Muscle of leg (tissue), 11 donors: ENCODE data around the gene ACKR2. TPM values are rescaled to one million over a fixed set of nuclear protein-coding genes. Genes with fewer than 3 reads are reported as not detected.
"Not testable (repeated sequence)": the region's sequence is repeated elsewhere in the genome, so short reads cannot be mapped to it uniquely, and the experiment has no call there.

Experiments used
- DNase-seq: peaks from one replicate; pipeline ENCODE4 v3.0.0; 2013
- H3K27ac ChIP-seq: one replicate; pipeline ENCODE4 v1.5.1; 2013; ENCODE audit warnings: mild to moderate bottlenecking, low read length, control low read depth
- H3K27me3 ChIP-seq: one replicate; pipeline ENCODE4 v1.6.1; 2013; ENCODE audit warnings: low read length; ENCODE audit not compliant: control insufficient read depth, insufficient read depth
- H3K36me3 ChIP-seq: one replicate; pipeline ENCODE4 v1.6.1; 2013; ENCODE audit warnings: low read length; ENCODE audit not compliant: control insufficient read depth, insufficient read depth
- H3K4me1 ChIP-seq: one replicate; pipeline ENCODE4 v1.6.1; 2013; ENCODE audit warnings: low read length; ENCODE audit not compliant: control insufficient read depth, insufficient read depth
- H3K4me3 ChIP-seq: one replicate; pipeline ENCODE4 v1.5.1; 2013; ENCODE audit warnings: low read length, control low read depth
- H3K9me3 ChIP-seq: replicated peaks from 2 replicates; pipeline ENCODE4 v1.6.1; 2013; ENCODE audit warnings: low read depth, low read length; ENCODE audit not compliant: control insufficient read depth
- WGBS: methylation state at CpG from one replicate; pipeline ENCODE4 v1.1.5; 2013; ENCODE audit warnings: missing lambda C conversion rate; ENCODE audit not compliant: insufficient coverage; 5-methylcytosine and 5-hydroxymethylcytosine counted together
- polyA plus RNA-seq, 8 donors: library from polyadenylated mRNA; unstranded; fragments of 120-200 nt; gene quantifications; one replicate each; pipeline versions ENCODE4 v1.2.1 to v1.2.3, GENCODE V29; 2013; ENCODE audit warnings: inconsistent platforms in 1 of 8, low replicate concordance in 1 of 8; ENCODE audit not compliant: insufficient read length in 8 of 8, insufficient read depth in 1 of 8
- total RNA-seq: library from RNA; stranded (reverse); fragments of 120-200 nt; gene quantifications from one replicate; pipeline ENCODE4 v1.2.4, GENCODE V29; 2013

Gene ACKR2
- total and polyA plus RNA-seq, 9 donors, result 0.26 to 0.69 (median 0.53) TPM

DNA sequence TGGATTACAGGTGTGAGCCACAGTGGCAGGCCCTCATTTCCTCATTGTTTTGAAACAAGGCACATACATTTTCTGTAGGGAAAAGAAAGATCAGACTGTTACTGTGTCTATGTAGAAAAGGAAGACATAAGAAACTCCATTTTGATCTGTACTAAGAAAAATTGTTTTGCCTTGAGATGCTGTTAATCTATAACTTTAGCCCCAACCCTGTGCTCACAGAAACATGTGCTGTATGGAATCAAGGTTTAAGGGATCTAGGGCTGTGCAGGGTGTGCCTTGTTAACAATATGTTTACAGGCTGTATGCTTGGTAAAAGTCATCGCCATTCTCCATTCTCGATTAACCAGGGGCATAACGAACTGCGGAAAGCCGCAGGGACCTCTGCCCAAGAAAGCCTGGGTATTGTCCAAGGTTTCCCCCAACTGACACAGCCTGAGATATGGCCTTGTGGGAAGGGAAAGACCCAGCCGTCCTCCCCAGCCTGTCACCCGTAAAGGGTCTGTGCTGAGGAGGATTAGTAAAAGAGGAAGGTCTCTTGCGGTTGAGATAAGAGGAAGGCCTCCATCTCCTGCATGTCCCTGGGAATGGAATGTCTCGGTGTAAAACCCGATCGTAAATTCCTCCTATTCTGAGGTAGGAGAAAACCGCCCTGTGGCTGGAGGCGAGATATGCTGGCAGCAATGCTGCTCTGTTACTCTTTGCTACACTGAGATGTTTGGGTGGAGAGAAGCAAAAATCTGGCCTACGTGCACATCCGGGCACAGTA is 2.1 kb downstream of the ACKR2 start:
- H3K4me3 ChIP-seq, H3K9me3 ChIP-seq, DNase-seq, H3K36me3 ChIP-seq, H3K27ac ChIP-seq, H3K27me3 ChIP-seq, H3K4me1 ChIP-seq: not testable (repeated sequence)
- 33% methylated on average over 6 of the region's 15 CpGs for WGBS

DNA sequence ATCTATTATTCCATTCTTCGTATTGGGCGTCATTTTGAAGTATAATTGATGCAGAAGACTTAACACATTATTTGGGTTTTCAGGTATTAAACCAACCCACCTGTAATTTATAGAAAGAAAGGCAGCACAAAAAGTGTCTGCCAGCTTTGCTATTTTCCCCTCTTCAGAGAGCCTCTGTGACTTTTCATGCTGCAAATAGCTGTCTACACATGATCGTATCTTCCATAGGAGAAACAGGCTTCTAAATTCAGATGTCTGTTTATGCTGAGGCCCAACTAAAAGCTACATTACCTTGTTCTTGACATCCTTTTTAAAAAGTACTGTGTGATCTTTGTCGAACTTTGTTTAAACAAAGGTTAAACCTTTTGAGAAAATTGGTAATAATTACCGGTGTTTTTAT is 5.0 kb downstream of the ACKR2 start:
- Histone ChIP-seq H3K36me3 (no peaks in the 10 kb centered on the region), H3K4me3 (no peak overlapping the region), H3K9me3 (no peaks in the 10 kb centered on the region), H3K4me1 (no peaks in the 10 kb centered on the region), H3K27ac (no peak overlapping the region), H3K27me3 (no peaks in the 10 kb centered on the region)
- WGBS, result no CpG with 5 or more reads among the region's 5 CpGs
- DNase-seq, result no peak

- DNase-seq, result no peak
- Histone ChIP-seq H3K27ac (no peak overlapping the region), H3K4me1 (no peaks in the 10 kb centered on the region), H3K9me3 (no peaks in the 10 kb centered on the region), H3K4me3 (no peak overlapping the region), H3K27me3 (no peaks in the 10 kb centered on the region), H3K36me3 (no peaks in the 10 kb centered on the region)
- 100% methylated on average over 1 of the region's 2 CpGs for WGBS
Observed at GRCh38 chr3:42814914-42815507, 5.8 kb downstream of the ACKR2 start.

DNA sequence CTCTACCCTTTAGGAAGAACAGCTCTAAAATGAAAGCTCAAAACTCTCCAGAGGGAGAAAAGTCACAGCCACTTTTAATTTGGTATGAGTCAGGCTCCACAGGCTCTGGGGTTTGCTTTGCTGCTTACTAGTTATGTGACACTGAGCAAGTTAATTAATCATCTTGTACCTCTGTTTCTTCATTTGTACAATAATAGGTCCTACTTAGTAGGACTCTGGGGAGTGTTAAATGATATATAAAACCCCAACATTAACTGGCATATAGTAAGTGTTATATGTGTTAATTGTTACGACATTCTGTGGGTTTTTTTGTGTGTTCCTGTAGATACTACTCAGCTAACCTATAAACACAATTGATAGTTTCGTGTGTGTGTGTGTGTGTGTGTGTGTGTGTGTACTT is 6.6 kb downstream of the ACKR2 start:
- no CpG with 5 or more reads among the region's 2 CpGs for WGBS
- no peak overlapping the region for H3K4me3 ChIP-seq

GRCh38 chr3:42819351-42819965 is 10.2 kb downstream of the ACKR2 start:
- Histone ChIP-seq H3K27ac (no peak overlapping the region), H3K27me3 (no peaks in the 10 kb centered on the region), H3K4me1 (no peaks in the 10 kb centered on the region), H3K4me3 (no peak overlapping the region), H3K36me3 (no peaks in the 10 kb centered on the region), H3K9me3 (no peaks in the 10 kb centered on the region)
- no peak for DNase-seq
- WGBS, result 14% methylated on average over 1 of the region's 2 CpGs

More for the DNA sequence above, 6.6 kb downstream of the ACKR2 start:
- no peak for DNase-seq
- no peak overlapping the region for H3K27ac ChIP-seq
- no peaks in the 10 kb centered on the region for H3K27me3 ChIP-seq
- no peaks in the 10 kb centered on the region for H3K9me3 ChIP-seq
- H3K36me3 ChIP-seq, result no peaks in the 10 kb centered on the region
- H3K4me1 ChIP-seq, result no peaks in the 10 kb centered on the region

GRCh38 chr3:42820746-42821051 is 11.5 kb downstream of the ACKR2 start:
- Histone ChIP-seq H3K36me3 (no peaks in the 10 kb centered on the region), H3K4me3 (no peak overlapping the region), H3K9me3 (no peaks in the 10 kb centered on the region), H3K4me1 (no peaks in the 10 kb centered on the region), H3K27ac (no peak overlapping the region), H3K27me3 (no peaks in the 10 kb centered on the region)
- no peak for DNase-seq
- WGBS, result 83% methylated on average over 6 of the region's 6 CpGs

- no peaks in the 10 kb centered on the region for H3K36me3 ChIP-seq
- H3K9me3 ChIP-seq, result no peaks in the 10 kb centered on the region
- H3K4me3 ChIP-seq, result no peak overlapping the region
- H3K27ac ChIP-seq, result no peak overlapping the region
- H3K4me1 ChIP-seq, result no peaks in the 10 kb centered on the region
- DNase-seq, result no peak
- H3K27me3 ChIP-seq, result no peaks in the 10 kb centered on the region
- WGBS, result 93% methylated on average over 2 of the region's 3 CpGs
Observed at GRCh38 chr3:42822828-42823227, 13.6 kb downstream of the ACKR2 start.

- no peak for DNase-seq
- no peaks in the 10 kb centered on the region for H3K27me3 ChIP-seq
- no peaks in the 10 kb centered on the region for H3K36me3 ChIP-seq
- no peak overlapping the region for H3K27ac ChIP-seq
- no peak overlapping the region for H3K4me3 ChIP-seq
- H3K9me3 ChIP-seq, result no peaks in the 10 kb centered on the region
- WGBS, result no CpG with 5 or more reads among the region's 2 CpGs
- no peaks in the 10 kb centered on the region for H3K4me1 ChIP-seq
Observed at GRCh38 chr3:42823351-42823750, 14.1 kb downstream of the ACKR2 start.

GRCh38 chr3:42826141-42826540 is 16.9 kb downstream of the ACKR2 start:
- Histone ChIP-seq H3K4me3 (no peak overlapping the region), H3K9me3 (no peaks in the 10 kb centered on the region), H3K27me3 (peaks cover 2% of the 10 kb centered on the region), H3K36me3 (no peaks in the 10 kb centered on the region), H3K27ac (no peak overlapping the region), H3K4me1 (no peaks in the 10 kb centered on the region)
- no peak for DNase-seq

GRCh38 chr3:42827023-42827422 is 17.8 kb downstream of the ACKR2 start:
- DNase-seq, result no peak
- H3K4me1 ChIP-seq, result no peaks in the 10 kb centered on the region
- H3K9me3 ChIP-seq, result no peaks in the 10 kb centered on the region
- no peak overlapping the region for H3K27ac ChIP-seq
- H3K27me3 ChIP-seq, result peaks cover 2% of the 10 kb centered on the region
- H3K36me3 ChIP-seq, result no peaks in the 10 kb centered on the region
- no peak overlapping the region for H3K4me3 ChIP-seq
